HEK293 (cell line): ENCODE data around the gene TAOK3.

Experiments
- INSM2 ChIP-seq: fragments of 450-650 bp; formaldehyde crosslinking; IDR thresholded peaks from 2 replicates; pipeline ENCODE4 v1.5.1; 2016; ENCODE audit warnings: missing biosample characterization, missing genetic modification characterization
- KLF7 ChIP-seq: fragments of 450-650 bp; formaldehyde crosslinking; IDR thresholded peaks from 2 replicates; pipeline ENCODE4 v1.5.1; 2016; ENCODE audit warnings: missing biosample characterization, missing genetic modification characterization, borderline replicate concordance
- OVOL3 ChIP-seq: fragments of 450-650 bp; formaldehyde crosslinking; IDR thresholded peaks from 2 replicates; pipeline ENCODE4 v1.5.1; 2016; ENCODE audit warnings: missing biosample characterization, missing genetic modification characterization
- PRDM2 ChIP-seq: fragments of 450-650 bp; formaldehyde crosslinking; IDR thresholded peaks from 2 replicates; pipeline ENCODE4 v1.5.1; 2016; ENCODE audit warnings: missing biosample characterization, missing genetic modification characterization, borderline replicate concordance
- SETDB1 ChIP-seq: IDR thresholded peaks from one replicate; pipeline ENCODE4 v1.6.1; 2017; ENCODE audit warnings: mild to moderate bottlenecking, low read length, moderate library complexity, mixed read lengths; ENCODE audit not compliant: insufficient read length
- TCF7L2 ChIP-seq: IDR thresholded peaks from 2 replicates; pipeline ENCODE4 v1.6.1; 2011; ENCODE audit warnings: low read depth, mild to moderate bottlenecking, inconsistent platforms, low read length, moderate library complexity, borderline replicate concordance
- WT1 ChIP-seq: fragments of 450-650 bp; formaldehyde crosslinking; IDR thresholded peaks from 2 replicates; pipeline ENCODE4 v1.5.1; 2016; ENCODE audit warnings: missing biosample characterization, missing genetic modification characterization
- ZBTB6 ChIP-seq: fragments of 450-650 bp; formaldehyde crosslinking; IDR thresholded peaks from 2 replicates; pipeline ENCODE4 v1.5.1; 2017; ENCODE audit warnings: missing biosample characterization, missing genetic modification characterization
- ZFP41 ChIP-seq: fragments of 450-650 bp; formaldehyde crosslinking; IDR thresholded peaks from 2 replicates; pipeline ENCODE4 v1.5.1; 2016; ENCODE audit warnings: missing biosample characterization, missing genetic modification characterization, borderline replicate concordance
- ZNF184 ChIP-seq: fragments of 450-650 bp; IDR thresholded peaks from 2 replicates; pipeline ENCODE4 v1.5.1; 2018; ENCODE audit warnings: missing biosample characterization, mild to moderate bottlenecking, missing genetic modification characterization
- ZNF248 ChIP-seq: fragments of 450-650 bp; formaldehyde crosslinking; IDR thresholded peaks from 2 replicates; pipeline ENCODE4 v1.5.1; 2017; ENCODE audit warnings: missing biosample characterization, missing genetic modification characterization
- ZNF280D ChIP-seq: fragments of 450-650 bp; formaldehyde crosslinking; IDR thresholded peaks from 2 replicates; pipeline ENCODE4 v1.5.1; 2016; ENCODE audit warnings: missing biosample characterization, missing genetic modification characterization
- ZNF302 ChIP-seq: fragments of 450-650 bp; formaldehyde crosslinking; IDR thresholded peaks from 2 replicates; pipeline ENCODE4 v1.5.1; 2016; ENCODE audit warnings: missing biosample characterization, missing genetic modification characterization, low read depth
- ZNF473 ChIP-seq: fragments of 450-650 bp; formaldehyde crosslinking; IDR thresholded peaks from 2 replicates; pipeline ENCODE4 v1.5.1; 2017; ENCODE audit warnings: missing biosample characterization, missing genetic modification characterization
- ZNF48 ChIP-seq: fragments of 450-650 bp; formaldehyde crosslinking; IDR thresholded peaks from 2 replicates; pipeline ENCODE4 v1.5.1; 2016; ENCODE audit warnings: missing biosample characterization, missing genetic modification characterization
- ZNF558 ChIP-seq: fragments of 450-650 bp; formaldehyde crosslinking; IDR thresholded peaks from 2 replicates; pipeline ENCODE4 v1.5.1; 2016; ENCODE audit warnings: missing biosample characterization, missing genetic modification characterization
- ZNF585B ChIP-seq: fragments of 450-650 bp; formaldehyde crosslinking; IDR thresholded peaks from 2 replicates; pipeline ENCODE4 v1.5.1; 2016; ENCODE audit warnings: missing biosample characterization, missing genetic modification characterization
- ZNF610 ChIP-seq: fragments of 450-650 bp; formaldehyde crosslinking; IDR thresholded peaks from 2 replicates; pipeline ENCODE4 v1.5.1; 2016; ENCODE audit warnings: missing biosample characterization, missing genetic modification characterization, borderline replicate concordance
- ZNF701 ChIP-seq: fragments of 450-650 bp; formaldehyde crosslinking; IDR thresholded peaks from 2 replicates; pipeline ENCODE4 v1.5.1; 2016; ENCODE audit warnings: missing biosample characterization, missing genetic modification characterization
- ZNF76 ChIP-seq: fragments of 450-650 bp; formaldehyde crosslinking; IDR thresholded peaks from 2 replicates; pipeline ENCODE4; 2016; ENCODE audit warnings: low read depth, missing biosample characterization, missing genetic modification characterization, borderline replicate concordance
- ZNF785 ChIP-seq: fragments of 450-650 bp; formaldehyde crosslinking; IDR thresholded peaks from 2 replicates; pipeline ENCODE4 v1.5.1; 2016; ENCODE audit warnings: missing biosample characterization, missing genetic modification characterization
- TF ChIP-seq, protein P1 (sequence below): fragments of 450-650 bp; formaldehyde crosslinking; IDR thresholded peaks from 2 replicates; pipeline ENCODE4 v1.5.1; 2016; ENCODE audit warnings: missing biosample characterization, missing genetic modification characterization
- TF ChIP-seq, protein P2 (sequence below): fragments of 450-650 bp; formaldehyde crosslinking; IDR thresholded peaks from 2 replicates; pipeline ENCODE4 v1.5.1; 2016; ENCODE audit warnings: missing biosample characterization, missing genetic modification characterization

The TAOK3 gene

GRCh38 chr12:118135788-118136558 lies 236.7 kb downstream of the TAOK3 start, which contains the start of gene PEBP1 (continued):
- TF ChIP-seq INSM2 (tag by site-specific recombination) (peak; percentile 43; the same call in 1 of the 2 replicates), ZNF302 (tag by site-specific recombination) (no peak), KLF7 (tag by site-specific recombination) (peak; percentile 85), ZNF248 (no peak), ZNF558 (no peak), ZFP41 (no peak), TCF7L2 (no peak), ZNF585B (tag by site-specific recombination) (no peak), ZNF473 (tag by site-specific recombination) (no peak), WT1 (tag by site-specific recombination) (no peak), ZBTB6 (tag by site-specific recombination) (peak; percentile 8; the same call in 1 of the 2 replicates), OVOL3 (tag by site-specific recombination) (no peak), ZNF48 (no peak), PRDM2 (tag by site-specific recombination) (no peak), ZNF184 (tag by site-specific recombination) (no peak), ZNF701 (tag by site-specific recombination) (no peak), ZNF76 (tag by site-specific recombination) (peak; percentile 33; the same call in 1 of the 2 replicates), SETDB1 (peak; percentile 3), ZNF610 (peak; percentile 38), ZNF785 (0 out of 2 replicates have a peak, but pooled peaks have one; percentile 36), ZNF280D (no peak)
- TF ChIP-seq, protein P1, sequence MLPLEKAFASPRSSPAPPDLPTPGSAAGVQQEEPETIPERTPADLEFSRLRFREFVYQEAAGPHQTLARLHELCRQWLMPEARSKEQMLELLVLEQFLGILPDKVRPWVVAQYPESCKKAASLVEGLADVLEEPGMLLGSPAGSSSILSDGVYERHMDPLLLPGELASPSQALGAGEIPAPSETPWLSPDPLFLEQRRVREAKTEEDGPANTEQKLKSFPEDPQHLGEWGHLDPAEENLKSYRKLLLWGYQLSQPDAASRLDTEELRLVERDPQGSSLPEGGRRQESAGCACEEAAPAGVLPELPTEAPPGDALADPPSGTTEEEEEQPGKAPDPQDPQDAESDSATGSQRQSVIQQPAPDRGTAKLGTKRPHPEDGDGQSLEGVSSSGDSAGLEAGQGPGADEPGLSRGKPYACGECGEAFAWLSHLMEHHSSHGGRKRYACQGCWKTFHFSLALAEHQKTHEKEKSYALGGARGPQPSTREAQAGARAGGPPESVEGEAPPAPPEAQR (tag by site-specific recombination): no peak
- TF ChIP-seq, protein P2, sequence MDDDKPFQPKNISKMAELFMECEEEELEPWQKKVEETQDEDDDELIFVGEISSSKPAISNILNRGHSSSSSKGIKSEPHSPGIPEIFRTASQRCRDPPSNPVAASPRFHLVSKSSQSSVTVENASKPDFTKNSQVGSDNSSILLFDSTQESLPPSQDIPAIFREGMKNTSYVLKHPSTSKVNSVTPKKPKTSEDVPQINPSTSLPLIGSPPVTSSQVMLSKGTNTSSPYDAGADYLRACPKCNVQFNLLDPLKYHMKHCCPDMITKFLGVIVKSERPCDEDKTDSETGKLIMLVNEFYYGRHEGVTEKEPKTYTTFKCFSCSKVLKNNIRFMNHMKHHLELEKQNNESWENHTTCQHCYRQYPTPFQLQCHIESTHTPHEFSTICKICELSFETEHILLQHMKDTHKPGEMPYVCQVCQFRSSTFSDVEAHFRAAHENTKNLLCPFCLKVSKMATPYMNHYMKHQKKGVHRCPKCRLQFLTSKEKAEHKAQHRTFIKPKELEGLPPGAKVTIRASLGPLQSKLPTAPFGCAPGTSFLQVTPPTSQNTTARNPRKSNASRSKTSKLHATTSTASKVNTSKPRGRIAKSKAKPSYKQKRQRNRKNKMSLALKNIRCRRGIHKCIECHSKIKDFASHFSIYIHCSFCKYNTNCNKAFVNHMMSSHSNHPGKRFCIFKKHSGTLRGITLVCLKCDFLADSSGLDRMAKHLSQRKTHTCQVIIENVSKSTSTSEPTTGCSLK (tag by site-specific recombination): no peak
